ENCODE measurements around the gene CMC4.

The CMC4 gene

GRCh38 chrX:155053656-155054055 lies 17.3 kb downstream of the CMC4 start:
- DNase-seq (ENCODE audit: low spot score), result no peak

- no peak for DNase-seq (ENCODE audit: low spot score)
These were observed 18.0 kb downstream of the CMC4 start for GRCh38 chrX:155052738-155053498.

GRCh38 chrX:155048977-155049619 lies 21.8 kb downstream of the CMC4 start:
- DNase-seq (ENCODE audit: low spot score), result peak; percentile 43

- no peak for DNase-seq (ENCODE audit: low spot score)
These were observed 24.0 kb downstream of the CMC4 start for GRCh38 chrX:155046811-155047528.

GRCh38 chrX:155046129-155046810 lies 24.7 kb downstream of the CMC4 start:
- DNase-seq (ENCODE audit: low spot score), result no peak

GRCh38 chrX:155035688-155036087 lies 35.2 kb downstream of the CMC4 start:
- DNase-seq (ENCODE audit: low spot score), result no peak

GRCh38 chrX:155031657-155032056 lies 39.3 kb downstream of the CMC4 start:
- no peak for DNase-seq (ENCODE audit: low spot score)

GRCh38 chrX:155028877-155029291 lies 42.1 kb downstream of the CMC4 start:
- no peak for DNase-seq (ENCODE audit: low spot score)

GRCh38 chrX:155028129-155028528 lies 42.8 kb downstream of the CMC4 start:
- DNase-seq (ENCODE audit: low spot score), result no peak

- peak; percentile 27 for DNase-seq (ENCODE audit: low spot score)
These were observed 43.3 kb downstream of the CMC4 start for GRCh38 chrX:155027509-155028066.

GRCh38 chrX:155026727-155027508 lies 44.0 kb downstream of the CMC4 start, which contains the start of gene FUNDC2:
Gene FUNDC2 (plus strand): TSS chrX:155026844. CDS start chrX:155026939, 95 bp downstream.
- DNase-seq (ENCODE audit: low spot score), result peak; percentile 92

GRCh38 chrX:155026420-155026726 lies 44.6 kb downstream of the CMC4 start:
- DNase-seq (ENCODE audit: low spot score), result no peak

- no peak for DNase-seq (ENCODE audit: low spot score)
These were observed 46.8 kb downstream of the CMC4 start for GRCh38 chrX:155023907-155024833.

GRCh38 chrX:155022585-155022984 lies 48.4 kb downstream of the CMC4 start, which contains the start of gene F8:
Gene F8 (minus strand): TSS chrX:155022723. CDS start chrX:155022552, 171 bp downstream.
- DNase-seq (ENCODE audit: low spot score), result no peak

GRCh38 chrX:155020591-155020990 lies 50.3 kb downstream of the CMC4 start:
- DNase-seq (ENCODE audit: low spot score), result no peak
